Measurements from ENCODE around the gene VASH1.

- TF ChIP-seq PTBP1 (IDR thresholded peaks at IDR 0.05; ENCODE audit: low read depth, low read length, poor library complexity, severe bottlenecking) (no peak), YY1 (IDR thresholded peaks at IDR 0.05; ENCODE audit: insufficient read depth, insufficient replicate concordance, low read depth, low read length) (no peak), FOXM1 (CRISPR knock-in tag; IDR thresholded peaks at IDR 0.05) (no peak), MAFF (IDR thresholded peaks at IDR 0.05; ENCODE audit: low read depth, low read length) (no peak), RAD21 (CRISPR knock-in tag; IDR thresholded peaks at IDR 0.05) (no peak), ATF2 (CRISPR knock-in tag; IDR thresholded peaks at IDR 0.05) (no peak), CSRNP2 (CRISPR knock-in tag; conservative IDR thresholded peaks at IDR 0.05; ENCODE audit: low read depth) (no peak), EZH2 (conservative IDR thresholded peaks at IDR 0.05; ENCODE audit: low read depth, low read length) (no peak)
Measured at GRCh38 chr14:76714470-76714869, 46.8 kb upstream of the VASH1 start.
